Caco-2 (cell line): ENCODE data around the gene SLC26A5. TPM values are rescaled to one million over a fixed set of nuclear protein-coding genes. Genes with fewer than 3 reads are reported as not detected.
A peak's percentile ranks its signal among the peaks of the same experiment; 100 is the strongest.

Experiments used
- BruUV-seq: library from RNA; stranded (reverse); fragments of 400-500 nt; replicated peaks from 2 replicates; lab custom pipeline; 2021; lab: Mats Ljungman, UMichigan
- CTCF ChIA-PET: fragments of 300-600 bp; sonication (Branson Sonifier 250); formaldehyde crosslinking; loops from one replicate; lab custom pipeline; 2022; ENCODE audit warnings: antibody characterized with exemption; lab: Charles Lee
- POLR2A ChIA-PET: fragments of 300-600 bp; sonication (Branson Sonifier 250); formaldehyde crosslinking; loops from one replicate; lab custom pipeline; 2022; ENCODE audit warnings: antibody characterized with exemption; lab: Charles Lee
- DNase-seq, 2 experiments: peaks; one replicate each; pipeline versions ENCODE4 v3.0.0 to v3.0.0-alpha.2; 2020 to 2022
- H3K27me3 ChIP-seq: replicated peaks from 2 replicates; pipeline ENCODE4 v1.6.0; 2011; ENCODE audit warnings: low read length; ENCODE audit not compliant: control insufficient read depth, insufficient read depth
- H3K36me3 ChIP-seq: 2 replicates; pipeline ENCODE4 v1.5.1; 2011; ENCODE audit warnings: low read length; ENCODE audit not compliant: control insufficient read depth, insufficient read depth
- H3K4me1 ChIP-seq: fragments of 250-450 bp; sonication (Bioruptor Pico); 2 replicates; pipeline ENCODE4 v1.5.1; 2020; ENCODE audit warnings: mild to moderate bottlenecking
- H3K4me3 ChIP-seq: 2 replicates; pipeline ENCODE4 v1.5.1; 2011; ENCODE audit warnings: low read depth, mild to moderate bottlenecking, control low read depth, low read length
- H3K9me3 ChIP-seq: fragments of 250-450 bp; sonication (Bioruptor Pico); 2 replicates; pipeline ENCODE4 v1.5.1; 2020; ENCODE audit warnings: mild to moderate bottlenecking, moderate library complexity
- H3K27ac Mint-ChIP-seq: one replicate; pipeline ENCODE4 v1.8.0; 2022; ENCODE audit warnings: mixed read lengths; ENCODE audit not compliant: unreplicated experiment
- H3K27me3 Mint-ChIP-seq: one replicate; pipeline ENCODE4 v1.8.0; 2022; ENCODE audit warnings: mixed read lengths; ENCODE audit not compliant: insufficient read depth, unreplicated experiment
- H3K36me3 Mint-ChIP-seq: one replicate; pipeline ENCODE4 v1.8.0; 2022; ENCODE audit warnings: mild to moderate bottlenecking, mixed read lengths; ENCODE audit not compliant: insufficient read depth, unreplicated experiment
- H3K4me1 Mint-ChIP-seq: one replicate; pipeline ENCODE4 v1.8.0; 2022; ENCODE audit warnings: low read depth, mixed read lengths; ENCODE audit not compliant: unreplicated experiment
- H3K4me3 Mint-ChIP-seq: one replicate; pipeline ENCODE4 v1.8.0; 2022; ENCODE audit warnings: mild to moderate bottlenecking, moderate library complexity, mixed read lengths; ENCODE audit not compliant: unreplicated experiment
- H3K9me3 Mint-ChIP-seq: one replicate; pipeline ENCODE4 v1.8.0; 2022; ENCODE audit warnings: mixed read lengths; ENCODE audit not compliant: unreplicated experiment
- CTCF ChIP-seq, 2 experiments: fragments of 200-600 bp in 1 of 2; IDR thresholded peaks; 1 replicate in 1 of 2; 2 replicates in 1 of 2; pipeline versions ENCODE4 v1.5.1 to v1.8.0; 2011 to 2022; ENCODE audit warnings: antibody characterized with exemption in 1 of 2, control low read depth in 1 of 2, inconsistent platforms in 1 of 2, low read depth in 1 of 2, low read length in 1 of 2, mild to moderate bottlenecking in 1 of 2, moderate library complexity in 1 of 2; ENCODE audit not compliant: insufficient read depth in 1 of 2, severe bottlenecking in 1 of 2, unreplicated experiment in 1 of 2
- intact Hi-C: fragments of 100-400 bp; cut with micrococcal nuclease; formaldehyde crosslinking; loops from one replicate; pipeline ENCODE4 v1.10.0; 2022; ENCODE audit not compliant: unreplicated experiment
- total RNA-seq: library from RNA; stranded (reverse); gene quantifications from 2 replicates; pipeline ENCODE4 v1.2.3, GENCODE V29; 2022

SLC26A5 gene
- total RNA-seq, 1 experiment from 2014 or later, result 1.1 TPM

- Histone ChIP-seq H3K4me1 (peaks cover 8% of the 10 kb centered on the region), H3K36me3 (no peaks in the 10 kb centered on the region), H3K4me3 (peak overlapping the region; percentile 56), H3K9me3 (no peaks in the 10 kb centered on the region), H3K27me3 (no peaks in the 10 kb centered on the region)
- CTCF ChIA-PET, result no interaction called here
- intact Hi-C loops, result loop anchor here (2.0 to 10.0 kb wide), 3 partner anchors 127 to 711 kb away; no protein-coding TSS in a partner anchor
- H3K4me3 Mint-ChIP-seq, result peak overlapping the region; percentile 86
- H3K27ac Mint-ChIP-seq, result no peak overlapping the region
- no TSS peak for BruUV-seq
- peaks cover 5% of the 10 kb centered on the region for H3K36me3 Mint-ChIP-seq
- no peak for DNase-seq
- H3K4me1 Mint-ChIP-seq, result no peaks in the 10 kb centered on the region
- peaks cover 6% of the 10 kb centered on the region for H3K27me3 Mint-ChIP-seq
- POLR2A ChIA-PET, result no interaction called here
- H3K9me3 Mint-ChIP-seq, result no peaks in the 10 kb centered on the region
- no peak for TF ChIP-seq CTCF (IDR thresholded peaks at IDR 0.05; ENCODE audit: insufficient read depth in 1 of 2, low read depth in 1 of 2, low read length in 1 of 2, severe bottlenecking in 1 of 2, unreplicated experiment in 1 of 2)
These were observed 569 bp downstream of the SLC26A5 start for GRCh38 chr7:103445228-103446048.

- no peak for DNase-seq
- H3K36me3 Mint-ChIP-seq, result no peaks in the 10 kb centered on the region
- H3K4me3 ChIP-seq, result no peak overlapping the region
- intact Hi-C loops, result loop anchor here (10.0 kb wide), 1 partner anchor 315 kb away; no protein-coding TSS in a partner anchor
- 0 out of 2 replicates have a peak, but pooled peaks cover 2% of the 10 kb centered on the region for H3K9me3 ChIP-seq
- no peaks in the 10 kb centered on the region for H3K27me3 ChIP-seq
- POLR2A ChIA-PET, result no interaction called here
- peaks cover 6% of the 10 kb centered on the region for H3K27me3 Mint-ChIP-seq
- TF ChIP-seq CTCF (IDR thresholded peaks at IDR 0.05; ENCODE audit: insufficient read depth in 1 of 2, low read depth in 1 of 2, low read length in 1 of 2, severe bottlenecking in 1 of 2, unreplicated experiment in 1 of 2), result no peak
- no peak overlapping the region for H3K27ac Mint-ChIP-seq
- no peaks in the 10 kb centered on the region for H3K9me3 Mint-ChIP-seq
- no peaks in the 10 kb centered on the region for H3K4me1 ChIP-seq
- no TSS peak for BruUV-seq
- CTCF ChIA-PET, result no interaction called here
- no peak overlapping the region for H3K4me3 Mint-ChIP-seq
- peaks cover 6% of the 10 kb centered on the region for H3K4me1 Mint-ChIP-seq
- H3K36me3 ChIP-seq, result no peaks in the 10 kb centered on the region
These were observed 6.3 kb downstream of the SLC26A5 start for GRCh38 chr7:103439661-103440060.

- ChIA-PET CTCF (no interaction called here), POLR2A (no interaction called here)
- intact Hi-C loops, result no loop called here
- Mint-ChIP-seq H3K36me3 (no peaks in the 10 kb centered on the region), H3K4me3 (no peak overlapping the region), H3K9me3 (peaks cover 6% of the 10 kb centered on the region), H3K27ac (no peak overlapping the region), H3K27me3 (no peaks in the 10 kb centered on the region), H3K4me1 (peaks cover 6% of the 10 kb centered on the region)
- Histone ChIP-seq H3K27me3 (no peaks in the 10 kb centered on the region), H3K36me3 (no peaks in the 10 kb centered on the region), H3K4me1 (no peaks in the 10 kb centered on the region), H3K4me3 (no peak overlapping the region), H3K9me3 (peaks cover 5% of the 10 kb centered on the region; the same call in 1 of the 2 replicates)
- no peak for TF ChIP-seq CTCF (IDR thresholded peaks at IDR 0.05; ENCODE audit: insufficient read depth in 1 of 2, low read depth in 1 of 2, low read length in 1 of 2, severe bottlenecking in 1 of 2, unreplicated experiment in 1 of 2)
- no TSS peak for BruUV-seq
- DNase-seq, result no peak
These were observed 8.4 kb downstream of the SLC26A5 start for GRCh38 chr7:103437623-103438022.
